K562 (cell line): Measurements from ENCODE around the gene CDH12. TPM values are rescaled to one million over a fixed set of nuclear protein-coding genes. Genes with fewer than 3 reads are reported as not detected.

Experiments
- ATAC-seq: fragments of 200-7000 bp; cut with Tn5 transposase; 3 replicates; pipeline ENCODE4 v1.9.1; 2020; ENCODE audit warnings: moderate library complexity
- BruUV-seq: library from RNA; stranded (reverse); fragments of 400-500 nt; replicated peaks from 2 replicates; lab custom pipeline; 2021; lab: Mats Ljungman, UMichigan
- CTCF ChIA-PET: fragments of 300-600 bp; formaldehyde crosslinking; extraction: SDS; loops from one replicate; lab custom pipeline; 2021; ENCODE audit warnings: low intra/inter-chr PET ratio; lab: Yijun Ruan, JAX
- POLR2A ChIA-PET: fragments of 300-600, 350-650 bp; sonication (Branson Sonifier 250); formaldehyde crosslinking; extraction: SDS; loops from one replicate; lab custom pipeline; 2021; ENCODE audit warnings: antibody characterized with exemption, inconsistent platforms; lab: Yijun Ruan, JAX
- DNase-seq, 4 experiments: peaks; one replicate each; pipeline versions ENCODE4 v3.0.0 to v3.0.0-alpha.2; 2011 to 2018; ENCODE audit warnings: low spot score in 3 of 4, mixed read lengths in 3 of 4; ENCODE audit errors: extremely low read depth in 1 of 4
- FAIRE-seq: peaks from 2 replicates; lab custom pipeline; 2011; peaks lifted over from hg19 to GRCh38; lab: Jason Lieb, UNC
- H2AFZ ChIP-seq: 2 replicates; pipeline ENCODE4 v1.6.0; 2011; ENCODE audit warnings: low read depth, low read length, control low read depth, inconsistent platforms
- H3K27ac ChIP-seq: fragments of 200-600 bp; 3 replicates; pipeline ENCODE4 v1.8.0; 2011; ENCODE audit warnings: low read depth, mild to moderate bottlenecking, control low read depth, inconsistent platforms, low read length, moderate library complexity, mixed read lengths; ENCODE audit errors: extremely low read depth
- H3K27me3 ChIP-seq, 2 experiments: fragments of 300-600 bp in 1 of 2; 2 replicates in 1 of 2; 3 replicates in 1 of 2; pipeline versions ENCODE4 v1.6.0 to v1.8.0; 2011; ENCODE audit warnings: inconsistent platforms in 2 of 2, low read length in 2 of 2, mild to moderate bottlenecking in 1 of 2, mixed read lengths in 1 of 2, moderate library complexity in 1 of 2; ENCODE audit not compliant: control insufficient read depth in 2 of 2, insufficient read depth in 2 of 2
- H3K36me3 ChIP-seq: fragments of 300-600 bp; 3 replicates; pipeline ENCODE4 v1.8.0; 2011; ENCODE audit warnings: mild to moderate bottlenecking, low read length, inconsistent platforms; ENCODE audit not compliant: control insufficient read depth, insufficient read depth
- H3K4me1 ChIP-seq, 2 experiments: fragments of 200-600 bp in 1 of 2; replicated peaks in 1 of 2; 2 replicates in 1 of 2; 3 replicates in 1 of 2; pipeline versions ENCODE4 v1.5.1 to v1.8.0; 2011; ENCODE audit warnings: inconsistent platforms in 2 of 2, low read length in 2 of 2, mild to moderate bottlenecking in 1 of 2, mixed read lengths in 1 of 2, moderate library complexity in 1 of 2; ENCODE audit not compliant: control insufficient read depth in 2 of 2, insufficient read depth in 2 of 2
- H3K4me2 ChIP-seq: 2 replicates; pipeline ENCODE4 v1.6.1; 2011; ENCODE audit warnings: low read length, control low read depth, inconsistent platforms, mixed read lengths; ENCODE audit not compliant: insufficient read depth
- H3K4me3 ChIP-seq: fragments of 200-600 bp; sonication (generic), shearing (Covaris generic); 2 replicates; pipeline ENCODE4 v1.5.1; 2016; ENCODE audit warnings: control low read depth, inconsistent platforms
- H3K79me2 ChIP-seq: fragments of 200-600 bp; 3 replicates; pipeline ENCODE4 v1.8.0; 2011; ENCODE audit warnings: low read length, inconsistent platforms; ENCODE audit not compliant: control insufficient read depth, insufficient read depth
- H3K9ac ChIP-seq, 2 experiments: 2 replicates each; pipeline versions ENCODE4 v1.6.0 to v1.6.1; 2011; ENCODE audit warnings: low read depth in 2 of 2, low read length in 2 of 2, control low read depth in 1 of 2, inconsistent platforms in 1 of 2, mild to moderate bottlenecking in 1 of 2, mixed read lengths in 1 of 2; ENCODE audit not compliant: insufficient read depth in 1 of 2
- H3K9me1 ChIP-seq: one replicate; pipeline ENCODE4 v1.6.0; 2011; ENCODE audit warnings: inconsistent platforms, mild to moderate bottlenecking, low read length, moderate library complexity; ENCODE audit not compliant: control insufficient read depth, insufficient read depth
- H3K9me3 ChIP-seq: replicated peaks from 2 replicates; pipeline ENCODE4 v1.5.1; 2011; ENCODE audit warnings: low read depth, low read length, inconsistent platforms; ENCODE audit not compliant: control insufficient read depth, insufficient read depth
- H4K20me1 ChIP-seq: replicated peaks from 2 replicates; pipeline ENCODE4 v1.6.1; 2011; ENCODE audit warnings: low read length, inconsistent platforms, mixed read lengths; ENCODE audit not compliant: control insufficient read depth, insufficient read depth
- HEY1 ChIP-seq: fragments of 250-450 bp; sonication (Bioruptor Pico); IDR thresholded peaks from 2 replicates; pipeline ENCODE4 v1.5.0; 2020; ENCODE audit warnings: mild to moderate bottlenecking, moderate library complexity, borderline replicate concordance
- NFYB ChIP-seq: IDR thresholded peaks from 2 replicates; pipeline ENCODE4 v1.6.1; 2011; ENCODE audit warnings: mild to moderate bottlenecking, moderate library complexity; ENCODE audit not compliant: insufficient read length; ENCODE audit errors: extremely low read depth
- ZNF23 ChIP-seq: fragments of 250-450 bp; sonication (Bioruptor Pico); IDR thresholded peaks from 2 replicates; pipeline ENCODE4 v1.4.0; 2020; ENCODE audit warnings: mild to moderate bottlenecking
- WGBS: fragments of 100-300 bp; shearing (Covaris generic); methylation state at CpG from one replicate; pipeline ENCODE4 v1.1.6; 2016; ENCODE audit warnings: low coverage, mixed read lengths; ENCODE audit not compliant: insufficient coverage; ENCODE audit errors: missing lambda C conversion rate; 5-methylcytosine and 5-hydroxymethylcytosine counted together
- in situ Hi-C: fragments of 300-500 bp; cut with MboI; formaldehyde crosslinking; loops from 4 replicates; pipeline ENCODE4 v1.15.0; 2018; ENCODE audit warnings: inconsistent platforms, mixed read lengths
- intact Hi-C: fragments of 100-400 bp; cut with micrococcal nuclease; formaldehyde crosslinking; loops from 2 replicates; pipeline ENCODE4 v1.14.2; 2022
- polyA plus RNA-seq, 8 experiments: library from polyadenylated mRNA; depleted of rRNA in 4 of 8; stranded (reverse) in 5 of 8; unstranded in 3 of 8; fragments of >200 nt; fragmentation: Nextera tagmentation in 2 of 8; fragmentation: Illumina TruSeq in 1 of 8; extraction: Ambion mirVana in 2 of 8; extraction: Trizol in 1 of 8; gene quantifications; 2 replicates each; pipeline versions ENCODE4 v1.2.1 to v1.2.3, GENCODE V29; 2011 to 2014; ENCODE audit warnings: inconsistent platforms in 1 of 8, missing spikeins in 1 of 8
- total RNA-seq, 7 experiments: library from RNA; depleted of rRNA in 6 of 7; stranded (reverse); fragments of >200 nt in 6 of 7; fragmentation: Illumina TruSeq in 2 of 7; extraction: Trizol in 2 of 7; gene quantifications; 2 replicates each; pipeline versions ENCODE4 v1.2.1 to v1.2.3, GENCODE V29; 2011 to 2021; ENCODE audit warnings: low replicate concordance in 1 of 7
- TF ChIP-seq, protein P1 (sequence below): fragments of 450-650 bp; IDR thresholded peaks from 2 replicates; pipeline ENCODE4 v1.6.1; 2016
- TF ChIP-seq, protein P2 (sequence below): fragments of 450-650 bp; IDR thresholded peaks from 2 replicates; pipeline ENCODE4 v1.6.1; 2016; ENCODE audit warnings: low read depth, mild to moderate bottlenecking, moderate library complexity

The CDH12 gene
- total and polyA plus RNA-seq, 9 of the 15 experiments (the other 6 are each of a cell fraction or from before 2014, with no cell fraction given) = 0.03 to 1.7 (median 0.37) TPM

DNA sequence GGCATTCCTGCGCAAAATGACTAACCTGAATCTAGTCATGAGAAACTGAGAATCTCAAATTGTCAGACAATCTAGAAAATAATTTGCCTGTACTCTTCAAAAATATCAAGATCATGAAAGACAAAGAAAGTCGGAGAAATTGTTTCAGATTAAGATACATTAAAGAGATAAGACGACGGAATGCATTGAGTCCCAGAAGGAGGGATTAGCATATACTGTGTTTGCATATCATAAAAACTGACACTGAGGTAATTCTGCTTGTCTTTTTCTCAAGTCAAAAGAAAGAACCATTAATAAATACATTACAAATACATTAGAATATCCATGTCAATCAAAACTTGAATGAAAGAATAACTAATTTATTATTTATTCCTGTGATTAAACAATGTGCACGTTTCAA, 88.4 kb downstream of the CDH12 start (continued):
- TF ChIP-seq, protein P1, sequence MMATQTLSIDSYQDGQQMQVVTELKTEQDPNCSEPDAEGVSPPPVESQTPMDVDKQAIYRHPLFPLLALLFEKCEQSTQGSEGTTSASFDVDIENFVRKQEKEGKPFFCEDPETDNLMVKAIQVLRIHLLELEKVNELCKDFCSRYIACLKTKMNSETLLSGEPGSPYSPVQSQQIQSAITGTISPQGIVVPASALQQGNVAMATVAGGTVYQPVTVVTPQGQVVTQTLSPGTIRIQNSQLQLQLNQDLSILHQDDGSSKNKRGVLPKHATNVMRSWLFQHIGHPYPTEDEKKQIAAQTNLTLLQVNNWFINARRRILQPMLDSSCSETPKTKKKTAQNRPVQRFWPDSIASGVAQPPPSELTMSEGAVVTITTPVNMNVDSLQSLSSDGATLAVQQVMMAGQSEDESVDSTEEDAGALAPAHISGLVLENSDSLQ = no peak
- TF ChIP-seq HEY1 (no peak), NFYB (no peak)
- TF ChIP-seq, all 486 proteins: peak for 0

DNA sequence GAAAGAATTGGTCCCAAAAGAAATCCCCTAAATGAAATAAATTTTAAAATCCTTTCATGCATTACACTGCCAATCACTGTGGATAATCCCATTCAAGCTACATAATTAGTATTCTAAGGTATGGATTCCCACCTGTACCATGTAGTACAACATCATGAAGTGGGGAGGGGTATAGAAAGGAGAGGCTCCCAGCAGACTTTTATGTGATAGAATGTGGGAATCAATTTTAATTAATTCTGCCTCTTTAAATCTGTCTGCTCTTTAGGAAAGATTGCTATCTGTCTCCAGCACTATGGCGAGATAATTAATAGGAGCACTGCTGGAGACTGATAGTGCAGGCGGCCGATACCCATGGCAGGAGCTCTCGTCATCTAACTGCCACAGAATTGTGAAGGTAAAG, 95.4 kb downstream of the CDH12 start:
- no peak overlapping the region for H3K9ac ChIP-seq
- H3K36me3 ChIP-seq = no peaks in the 10 kb centered on the region
- no TSS peak for BruUV-seq
- H3K79me2 ChIP-seq = no peaks in the 10 kb centered on the region
- no peak for FAIRE-seq
- H3K27ac ChIP-seq = no peak overlapping the region
- H3K9me3 ChIP-seq = no peaks in the 10 kb centered on the region
- ATAC-seq = no peak
- H3K4me2 ChIP-seq = no peak overlapping the region
- DNase-seq = no peak
- intact Hi-C loops (no loop called here), in situ Hi-C loops (no loop called here)
- POLR2A ChIA-PET = no interaction called here
- H4K20me1 ChIP-seq = no peaks in the 10 kb centered on the region
- CTCF ChIA-PET = no interaction called here
- H3K4me1 ChIP-seq = no peaks in the 10 kb centered on the region
- no peak overlapping the region for H3K4me3 ChIP-seq
- TF ChIP-seq, protein P2, sequence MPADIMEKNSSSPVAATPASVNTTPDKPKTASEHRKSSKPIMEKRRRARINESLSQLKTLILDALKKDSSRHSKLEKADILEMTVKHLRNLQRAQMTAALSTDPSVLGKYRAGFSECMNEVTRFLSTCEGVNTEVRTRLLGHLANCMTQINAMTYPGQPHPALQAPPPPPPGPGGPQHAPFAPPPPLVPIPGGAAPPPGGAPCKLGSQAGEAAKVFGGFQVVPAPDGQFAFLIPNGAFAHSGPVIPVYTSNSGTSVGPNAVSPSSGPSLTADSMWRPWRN = no peak
- TF ChIP-seq ZNF23 (CRISPR knock-in tag) = no peak
- no peaks in the 10 kb centered on the region for H3K27me3 ChIP-seq
- 2% methylated on average over 4 of the region's 4 CpGs for WGBS
- H3K9me1 ChIP-seq = no peaks in the 10 kb centered on the region
- no peak overlapping the region for H2AFZ ChIP-seq
